ENCODE measurements around the gene NR1H2. TPM values are rescaled to one million over a fixed set of nuclear protein-coding genes. Genes with fewer than 3 reads are reported as not detected.

Gene NR1H2
- total RNA-seq, 1 donor from 2014 or later: 44.2 TPM

DNA sequence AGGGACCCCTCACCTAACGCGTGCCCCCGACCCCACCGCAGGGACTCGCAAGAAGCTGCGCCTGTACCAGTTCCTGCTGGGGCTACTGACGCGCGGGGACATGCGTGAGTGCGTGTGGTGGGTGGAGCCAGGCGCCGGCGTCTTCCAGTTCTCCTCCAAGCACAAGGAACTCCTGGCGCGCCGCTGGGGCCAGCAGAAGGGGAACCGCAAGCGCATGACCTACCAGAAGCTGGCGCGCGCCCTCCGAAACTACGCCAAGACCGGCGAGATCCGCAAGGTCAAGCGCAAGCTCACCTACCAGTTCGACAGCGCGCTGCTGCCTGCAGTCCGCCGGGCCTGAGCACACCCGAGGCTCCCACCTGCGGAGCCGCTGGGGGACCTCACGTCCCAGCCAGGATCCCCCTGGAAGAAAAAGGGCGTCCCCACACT is 51.8 kb downstream of the NR1H2 start:
- DNase-seq (ENCODE audit: low read depth) (peak; percentile 30), FAIRE-seq (no peak)
- TF ChIP-seq, protein P1, sequence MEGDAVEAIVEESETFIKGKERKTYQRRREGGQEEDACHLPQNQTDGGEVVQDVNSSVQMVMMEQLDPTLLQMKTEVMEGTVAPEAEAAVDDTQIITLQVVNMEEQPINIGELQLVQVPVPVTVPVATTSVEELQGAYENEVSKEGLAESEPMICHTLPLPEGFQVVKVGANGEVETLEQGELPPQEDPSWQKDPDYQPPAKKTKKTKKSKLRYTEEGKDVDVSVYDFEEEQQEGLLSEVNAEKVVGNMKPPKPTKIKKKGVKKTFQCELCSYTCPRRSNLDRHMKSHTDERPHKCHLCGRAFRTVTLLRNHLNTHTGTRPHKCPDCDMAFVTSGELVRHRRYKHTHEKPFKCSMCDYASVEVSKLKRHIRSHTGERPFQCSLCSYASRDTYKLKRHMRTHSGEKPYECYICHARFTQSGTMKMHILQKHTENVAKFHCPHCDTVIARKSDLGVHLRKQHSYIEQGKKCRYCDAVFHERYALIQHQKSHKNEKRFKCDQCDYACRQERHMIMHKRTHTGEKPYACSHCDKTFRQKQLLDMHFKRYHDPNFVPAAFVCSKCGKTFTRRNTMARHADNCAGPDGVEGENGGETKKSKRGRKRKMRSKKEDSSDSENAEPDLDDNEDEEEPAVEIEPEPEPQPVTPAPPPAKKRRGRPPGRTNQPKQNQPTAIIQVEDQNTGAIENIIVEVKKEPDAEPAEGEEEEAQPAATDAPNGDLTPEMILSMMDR (IDR thresholded peaks at IDR 0.05; ENCODE audit: insufficient read depth, low read length, severe bottlenecking): no peak
- Histone ChIP-seq H3K27me3 (ENCODE audit: control insufficient read depth, insufficient read depth, low read length) (no peaks in the 10 kb centered on the region), H3K36me3 (ENCODE audit: control insufficient read depth, insufficient read depth, low read length) (no peaks in the 10 kb centered on the region), H3K4me3 (ENCODE audit: low read depth, low read length) (peak overlapping the region; percentile 29)

DNA sequence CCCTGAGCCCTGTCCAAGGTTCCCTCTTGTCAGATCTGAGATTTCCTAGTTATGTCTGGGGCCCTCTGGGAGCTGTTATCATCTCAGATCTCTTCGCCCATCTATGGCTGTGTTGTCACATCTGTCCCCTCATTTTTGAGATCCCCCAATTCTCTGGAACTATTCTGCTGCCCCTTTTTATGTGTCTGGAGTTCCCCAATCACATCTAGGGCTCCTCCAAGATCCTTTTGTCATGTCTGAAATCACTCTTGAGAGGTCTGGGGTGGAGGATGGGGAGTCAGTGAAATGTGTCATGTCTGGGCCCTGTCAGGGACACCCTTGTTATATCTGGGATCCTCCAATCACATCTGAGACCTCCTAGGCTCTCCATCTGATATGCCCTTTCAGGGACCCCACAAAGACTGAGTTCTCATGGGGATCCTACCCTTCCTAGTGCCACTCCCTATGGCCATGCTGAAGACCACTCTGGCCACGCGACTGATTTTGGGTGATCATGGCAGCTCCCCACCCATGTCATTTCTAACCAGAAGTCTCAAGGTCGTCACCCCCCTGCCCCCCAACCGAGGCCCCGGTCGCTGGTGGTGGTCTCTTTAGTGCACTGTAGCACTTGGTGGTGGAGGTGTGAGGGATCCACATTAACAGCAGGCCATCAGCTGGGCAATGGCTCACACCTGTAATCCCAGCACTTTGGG is 52.7 kb downstream of the NR1H2 start:
- H3K4me3 ChIP-seq (ENCODE audit: low read depth, low read length): no peak overlapping the region
- no peak for DNase-seq (ENCODE audit: low read depth)
- TF ChIP-seq, protein P1 (IDR thresholded peaks at IDR 0.05; ENCODE audit: insufficient read depth, low read length, severe bottlenecking): no peak
- no peaks in the 10 kb centered on the region for H3K36me3 ChIP-seq (ENCODE audit: control insufficient read depth, insufficient read depth, low read length)
- FAIRE-seq: no peak
- H3K27me3 ChIP-seq (ENCODE audit: control insufficient read depth, insufficient read depth, low read length): no peaks in the 10 kb centered on the region

DNA sequence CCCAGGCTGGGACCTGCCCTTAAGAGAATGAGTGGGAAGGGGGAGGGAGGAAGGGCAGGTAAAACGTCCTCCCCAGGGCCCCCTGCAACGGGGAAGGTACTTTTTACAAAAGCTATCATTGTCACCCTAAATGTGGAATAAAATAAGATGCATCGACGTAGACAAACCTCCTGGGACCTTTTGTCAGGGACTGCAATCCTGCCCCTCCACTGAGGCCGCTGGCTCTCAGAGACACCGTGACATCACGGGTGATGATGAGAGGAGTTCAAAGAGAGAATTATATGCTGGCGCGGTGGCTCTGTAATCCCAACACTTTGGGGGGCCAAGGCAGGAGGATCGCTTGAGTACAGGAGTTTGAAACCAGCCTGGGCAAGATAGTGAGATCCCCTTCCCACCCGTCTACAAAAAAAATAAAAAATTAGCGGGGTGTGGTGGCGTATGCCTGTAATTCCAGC is 54.7 kb downstream of the NR1H2 start:
- DNase-seq (ENCODE audit: low read depth) (no peak), FAIRE-seq (no peak)
- Histone ChIP-seq H3K36me3 (ENCODE audit: control insufficient read depth, insufficient read depth, low read length) (no peaks in the 10 kb centered on the region), H3K4me3 (ENCODE audit: low read depth, low read length) (peak overlapping the region; percentile 43), H3K27me3 (ENCODE audit: control insufficient read depth, insufficient read depth, low read length) (no peaks in the 10 kb centered on the region)
- TF ChIP-seq, protein P1 (IDR thresholded peaks at IDR 0.05; ENCODE audit: insufficient read depth, low read length, severe bottlenecking): no peak

DNA sequence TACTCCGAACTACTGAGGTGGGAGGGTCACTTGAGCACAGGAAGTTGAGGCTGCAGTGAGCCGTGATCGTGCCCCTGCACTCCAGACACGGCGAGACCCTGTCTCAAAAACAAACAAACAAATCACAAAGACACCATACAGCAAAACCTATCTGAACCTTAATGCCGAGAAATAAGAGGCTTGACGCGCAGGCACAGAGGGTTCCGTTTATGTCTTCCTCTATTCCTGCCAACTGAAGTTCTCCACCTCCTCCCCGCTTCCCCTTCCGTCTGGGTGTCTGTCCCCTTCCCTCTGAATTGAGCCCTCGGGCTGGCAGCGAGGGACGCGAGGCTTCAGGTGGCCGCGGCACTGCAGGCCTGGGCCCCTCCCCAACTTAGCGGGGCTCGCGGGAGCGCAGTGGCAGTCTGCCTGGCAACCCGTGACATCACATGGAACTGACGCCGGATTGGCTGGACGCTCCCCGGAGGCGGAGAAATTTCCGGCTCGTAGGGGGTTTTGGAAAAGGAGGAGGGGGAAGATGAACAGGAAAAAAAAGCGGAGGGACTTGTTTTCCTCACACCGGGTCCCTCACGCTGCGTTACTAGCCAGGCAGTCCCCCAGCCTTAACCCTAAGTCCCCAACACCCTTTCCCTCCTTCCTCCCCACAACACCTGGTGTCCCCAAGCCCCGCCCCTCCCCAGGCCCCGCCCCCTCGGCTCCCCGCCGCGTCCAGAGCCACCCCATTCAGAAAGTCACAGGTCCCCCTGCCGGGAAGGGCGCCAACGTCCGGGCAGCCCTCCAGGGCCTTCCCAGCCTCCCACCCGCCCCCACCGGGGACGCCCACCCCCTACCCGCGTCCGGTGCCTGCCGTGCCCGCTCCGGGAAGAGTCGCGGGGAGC is 55.3 kb downstream of the NR1H2 start:
- H3K4me3 ChIP-seq (ENCODE audit: low read depth, low read length): peak overlapping the region; percentile 43
- FAIRE-seq (no peak), DNase-seq (ENCODE audit: low read depth) (peak; percentile 52)
- TF ChIP-seq, protein P1 (IDR thresholded peaks at IDR 0.05; ENCODE audit: insufficient read depth, low read length, severe bottlenecking): no peak
- H3K36me3 ChIP-seq (ENCODE audit: control insufficient read depth, insufficient read depth, low read length): no peaks in the 10 kb centered on the region
- H3K27me3 ChIP-seq (ENCODE audit: control insufficient read depth, insufficient read depth, low read length): no peaks in the 10 kb centered on the region

DNA sequence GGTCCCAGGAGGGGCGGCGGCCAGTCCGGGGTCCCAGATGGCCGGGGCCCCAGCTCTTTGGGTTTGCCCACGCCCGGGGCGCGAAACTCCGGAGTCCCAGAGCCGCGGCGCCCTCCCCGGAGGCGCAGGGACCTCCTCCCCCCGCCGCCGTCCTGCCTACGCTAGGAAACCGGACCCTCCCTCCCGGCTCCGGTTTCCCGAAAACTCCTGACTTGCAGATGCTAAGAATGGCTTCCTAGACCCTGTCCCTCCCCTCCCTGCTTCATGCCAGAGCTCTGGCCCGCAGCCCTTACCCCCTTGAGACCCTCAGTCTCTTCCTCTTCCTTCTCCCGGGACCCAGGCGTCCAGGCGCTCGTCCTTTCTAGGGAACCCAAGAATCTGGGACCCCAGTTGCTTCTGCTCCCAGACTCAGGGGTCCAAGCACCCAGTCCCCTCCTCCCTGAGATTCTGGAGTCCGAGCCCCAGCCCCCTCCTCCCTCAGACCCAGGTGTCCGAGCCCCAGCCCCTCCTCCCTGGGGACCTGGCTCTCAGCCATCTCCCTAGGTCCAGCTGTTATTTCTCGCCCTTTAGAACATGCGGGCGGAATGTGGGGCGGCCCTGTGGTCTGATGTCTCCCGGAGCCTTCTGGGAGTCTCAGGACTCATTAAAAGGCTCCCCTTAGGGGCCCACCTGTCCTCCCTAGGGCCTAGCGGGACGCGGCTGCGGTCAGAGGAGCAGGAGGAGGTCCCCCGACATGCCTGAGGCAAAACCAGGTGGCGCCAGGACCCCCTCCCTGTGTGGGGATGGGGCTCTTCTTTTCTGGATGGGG is 56.2 kb downstream of the NR1H2 start, which contains the start of gene MYBPC2:
Gene MYBPC2, plus strand, starts transcription at position 672 of the 808 bp plus-strand sequence. Its CDS starts 62 bp downstream, at position 734.
- DNase-seq (ENCODE audit: low read depth) (no peak), FAIRE-seq (no peak)
- no peaks in the 10 kb centered on the region for H3K36me3 ChIP-seq (ENCODE audit: control insufficient read depth, insufficient read depth, low read length)
- H3K4me3 ChIP-seq (ENCODE audit: low read depth, low read length): peak within 1 kb of the TSS; percentile 43
- TF ChIP-seq, protein P1 (IDR thresholded peaks at IDR 0.05; ENCODE audit: insufficient read depth, low read length, severe bottlenecking): no peak
- no peaks in the 10 kb centered on the region for H3K27me3 ChIP-seq (ENCODE audit: control insufficient read depth, insufficient read depth, low read length)
